H54 (cell line): ENCODE data around the gene YY1AP1.
"Not testable (repeated sequence)": the region's sequence is repeated elsewhere in the genome, so short reads cannot be mapped to it uniquely, and the experiment has no call there.

Experiments used
- DNase-seq: peaks from one replicate; pipeline ENCODE4 v3.0.0; 2011; ENCODE audit warnings: low spot score, mixed read lengths; ENCODE audit not compliant: insufficient read length
- FAIRE-seq: peaks from 3 replicates; lab custom pipeline; 2011; peaks lifted over from hg19 to GRCh38; lab: Jason Lieb, UNC
- POLR2A ChIP-seq: IDR thresholded peaks from 2 replicates; pipeline ENCODE4 v1.6.1; 2011; ENCODE audit warnings: low read depth, mild to moderate bottlenecking, low read length

The YY1AP1 gene

DNA sequence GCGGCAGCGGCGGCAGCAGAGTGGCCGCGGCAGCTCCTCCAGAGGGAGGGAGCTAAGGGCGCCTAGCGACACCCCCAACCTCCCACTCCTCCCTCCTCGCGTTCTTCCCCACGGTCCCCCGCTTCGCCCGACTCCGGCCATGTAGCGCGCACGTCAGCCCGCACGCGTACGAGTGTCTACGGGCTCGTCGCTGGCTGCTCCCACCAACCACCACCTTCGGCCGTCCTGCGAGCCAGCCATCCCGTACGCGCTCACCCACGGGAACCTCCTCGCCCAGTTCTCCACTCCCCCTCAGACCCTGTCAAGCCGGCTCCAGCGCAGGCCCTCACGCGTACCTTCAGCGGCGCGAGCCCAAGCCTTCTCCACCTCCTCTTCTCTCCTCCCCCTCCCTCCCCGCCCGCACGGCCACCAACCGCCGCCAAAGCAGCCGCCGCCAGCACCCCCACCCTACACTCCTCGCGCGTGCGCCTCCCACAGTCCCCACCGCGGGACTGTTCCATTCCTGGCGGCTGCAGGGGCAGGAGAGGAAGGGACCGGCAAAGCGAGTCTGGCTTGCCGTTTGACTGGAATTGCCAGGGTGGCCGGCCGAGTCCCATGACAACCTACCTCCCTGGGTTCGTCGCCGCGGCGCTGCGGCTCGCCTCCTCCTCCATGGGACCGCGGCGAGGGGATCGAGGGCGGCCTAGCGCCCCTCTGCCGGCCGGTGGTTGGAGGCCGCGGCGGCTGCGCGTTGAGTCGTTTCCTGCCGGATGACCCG lies at the start of gene YY1AP1:
Gene YY1AP1, minus strand, starts transcription at position 451 of the 757 bp plus-strand sequence. CDS start 8,338 bp downstream, outside the sequence.
- DNase-seq = peak; percentile 91
- no peak for FAIRE-seq
- peak; percentile 80 for TF ChIP-seq POLR2A

GRCh38 chr1:155729031-155729898 lies 40.7 kb upstream of the YY1AP1 start:
- DNase-seq (peak; percentile 33), FAIRE-seq (peak; percentile 72)
- TF ChIP-seq POLR2A = no peak

GRCh38 chr1:155725142-155725541 lies 36.6 kb upstream of the YY1AP1 start:
- DNase-seq (no peak), FAIRE-seq (no peak)
- TF ChIP-seq POLR2A = no peak

DNA sequence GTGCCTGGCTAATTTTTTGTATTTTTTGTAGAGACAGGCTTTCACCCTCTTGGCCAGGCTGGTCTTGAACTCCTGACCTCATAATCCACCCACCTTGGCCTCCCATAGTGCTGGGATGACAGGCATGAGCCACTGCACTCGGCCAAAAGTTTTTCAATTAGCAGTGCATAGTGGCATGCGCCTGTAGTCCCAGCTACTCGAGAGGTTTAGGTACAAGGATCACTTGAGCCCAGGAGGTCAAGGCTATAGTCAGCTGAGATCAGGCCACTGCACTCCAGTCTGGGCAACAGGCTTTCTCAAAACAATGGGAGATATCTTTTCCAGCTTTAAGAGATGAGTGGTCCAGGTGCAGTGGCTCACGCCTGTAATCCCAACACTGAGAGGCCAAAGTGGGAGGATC lies 31.1 kb upstream of the YY1AP1 start:
- FAIRE-seq (no peak), DNase-seq (no peak)
- TF ChIP-seq POLR2A = no peak

- not testable (repeated sequence) for FAIRE-seq, DNase-seq
These were observed 30.0 kb upstream of the YY1AP1 start for GRCh38 chr1:155718524-155719115.

- no peak for FAIRE-seq
- DNase-seq = no peak
- TF ChIP-seq POLR2A = no peak
These were observed 28.5 kb upstream of the YY1AP1 start for GRCh38 chr1:155717041-155717440.

DNA sequence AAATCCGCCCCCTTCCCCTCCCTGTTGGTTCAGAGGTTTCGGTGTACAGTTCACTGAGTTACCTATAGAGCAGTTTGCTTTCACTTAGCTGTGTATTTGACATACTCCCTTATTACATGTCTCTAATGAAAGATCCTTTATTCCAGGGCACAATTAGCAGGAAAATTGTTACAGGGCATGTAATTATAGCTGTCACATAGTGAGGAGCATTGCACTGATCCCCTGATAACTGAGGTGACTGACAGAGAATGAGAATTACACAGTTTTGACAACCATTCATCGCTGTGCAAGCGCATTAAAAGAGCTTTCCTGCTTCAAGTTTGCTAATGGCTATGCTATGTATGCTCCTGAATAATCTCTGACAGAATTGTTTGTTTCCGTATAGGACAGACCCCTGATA lies 27.2 kb upstream of the YY1AP1 start:
- FAIRE-seq (no peak), DNase-seq (no peak)
- no peak for TF ChIP-seq POLR2A

DNA sequence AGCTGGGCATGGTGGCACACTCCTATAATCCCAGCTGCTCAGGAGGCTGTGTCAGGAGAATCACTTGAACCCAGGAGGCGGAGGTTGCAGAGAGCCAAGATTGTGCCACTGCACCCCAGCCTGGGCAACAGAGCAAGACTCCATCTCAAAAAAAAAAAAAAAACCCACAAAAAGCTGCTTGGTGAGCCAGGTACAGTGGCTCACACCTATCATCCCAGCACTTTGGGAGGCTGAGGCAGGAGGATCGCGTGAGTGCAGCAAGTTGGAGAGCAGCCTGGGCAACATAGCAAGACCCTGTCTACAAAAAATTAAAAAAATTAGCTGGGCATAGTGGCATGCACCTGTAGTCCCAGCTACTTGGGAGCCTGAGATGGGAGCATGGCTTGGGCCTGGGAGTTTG lies 26.5 kb upstream of the YY1AP1 start:
- FAIRE-seq, DNase-seq: not testable (repeated sequence)

- FAIRE-seq (no peak), DNase-seq (no peak)
- no peak for TF ChIP-seq POLR2A
These were observed 24.5 kb upstream of the YY1AP1 start for GRCh38 chr1:155713075-155713474.

DNA sequence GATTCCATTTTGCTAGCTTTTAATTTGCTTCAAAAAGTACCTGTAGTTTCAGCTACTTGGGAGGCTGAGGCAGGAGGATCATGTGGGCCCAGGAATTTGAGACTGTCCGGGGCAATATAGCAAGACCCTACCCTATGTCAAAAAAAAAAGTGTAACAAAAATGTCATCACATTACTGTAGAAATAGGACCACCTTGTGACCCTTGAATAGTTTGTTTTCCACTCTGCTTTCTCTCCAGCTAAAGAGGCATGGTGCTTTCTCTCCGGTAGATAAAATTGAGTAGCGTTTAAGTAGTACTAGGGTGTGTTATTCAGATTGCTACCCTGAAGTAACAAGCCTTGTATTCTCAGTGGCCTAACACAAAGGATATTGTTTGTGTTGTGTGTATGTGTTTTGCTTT lies 24.1 kb upstream of the YY1AP1 start:
- not testable (repeated sequence) for DNase-seq, FAIRE-seq

- DNase-seq, FAIRE-seq: not testable (repeated sequence)
These were observed 22.9 kb upstream of the YY1AP1 start for GRCh38 chr1:155711457-155711856.

DNA sequence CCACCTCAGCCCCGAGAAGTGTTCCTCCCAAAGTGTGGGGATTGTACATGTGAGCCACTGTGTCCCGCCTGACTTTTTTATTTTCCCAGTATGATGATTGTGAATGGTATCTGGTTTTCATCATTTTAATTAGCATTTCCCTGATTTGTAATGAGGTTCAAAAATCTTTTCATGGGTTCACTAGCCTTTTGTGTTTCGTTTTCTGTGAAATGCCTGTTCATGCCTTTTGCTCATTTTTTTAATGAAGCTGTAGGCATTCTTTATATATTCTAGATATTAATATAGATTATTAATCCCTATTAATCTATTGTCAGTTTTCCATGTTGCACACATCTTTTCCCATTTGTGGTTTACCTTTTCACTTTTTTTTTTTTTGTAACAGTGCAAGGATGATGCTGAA lies 20.8 kb upstream of the YY1AP1 start:
- no peak for TF ChIP-seq POLR2A
- no peak for DNase-seq
- no peak for FAIRE-seq

DNA sequence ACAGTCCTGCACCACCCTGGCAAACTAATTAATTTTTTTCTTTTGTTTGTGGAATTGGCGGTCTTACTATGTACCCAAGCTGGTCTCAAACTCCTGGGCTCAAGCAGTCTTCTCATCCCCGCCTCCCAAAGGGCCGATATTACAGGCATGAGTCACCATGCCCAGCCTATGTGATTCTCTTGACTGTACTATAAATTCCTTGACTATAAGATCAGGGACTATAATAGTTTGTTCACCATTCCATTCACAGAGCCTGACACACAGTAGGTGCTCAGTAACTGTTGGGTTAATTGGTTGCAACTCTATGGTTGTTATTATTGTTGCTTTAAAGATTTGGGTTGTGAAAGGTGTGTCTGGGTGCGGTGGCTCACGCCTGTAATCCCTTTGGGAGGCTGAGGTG lies 17.6 kb upstream of the YY1AP1 start:
- no peak for FAIRE-seq
- no peak for TF ChIP-seq POLR2A
- peak; percentile 42 for DNase-seq

- FAIRE-seq, DNase-seq: not testable (repeated sequence)
These were observed 15.8 kb upstream of the YY1AP1 start for GRCh38 chr1:155704414-155704813.
